GM21825 (cell line): Measurements from ENCODE around the gene TMEM25.
"Not testable (repeated sequence)": the region's sequence is repeated elsewhere in the genome, so short reads cannot be mapped to it uniquely, and the experiment has no call there.

Experiments used
- ATAC-seq: cut with Tn5 transposase; IDR thresholded peaks from one replicate; pipeline ENCODE4 v1.9.1; 2021; ENCODE audit warnings: mild to moderate bottlenecking, moderate library complexity; ENCODE audit not compliant: unreplicated experiment

Gene TMEM25

GRCh38 chr11:118530683-118531596 lies at the start of gene TMEM25:
Gene TMEM25 (plus strand): TSS chr11:118531192. CDS start chr11:118531802, 610 bp downstream.
- ATAC-seq = peak; percentile 57

GRCh38 chr11:118481238-118481637 lies 49.8 kb upstream of the TMEM25 start:
- not testable (repeated sequence) for ATAC-seq

GRCh38 chr11:118484405-118484804 lies 46.6 kb upstream of the TMEM25 start:
- no peak for ATAC-seq

GRCh38 chr11:118485273-118485672 lies 45.7 kb upstream of the TMEM25 start:
- ATAC-seq = no peak

GRCh38 chr11:118488480-118489109 lies 42.4 kb upstream of the TMEM25 start:
- ATAC-seq = no peak

- no peak for ATAC-seq
Observed at GRCh38 chr11:118491041-118491440, 40.0 kb upstream of the TMEM25 start.

GRCh38 chr11:118497831-118498230 lies 33.2 kb upstream of the TMEM25 start:
- ATAC-seq = no peak

GRCh38 chr11:118503216-118503615 lies 27.8 kb upstream of the TMEM25 start:
- ATAC-seq = no peak

- no peak for ATAC-seq
Observed at GRCh38 chr11:118511601-118512000, 19.4 kb upstream of the TMEM25 start.

GRCh38 chr11:118514103-118514502 lies 16.9 kb upstream of the TMEM25 start:
- ATAC-seq = no peak

- ATAC-seq = no peak
Observed at GRCh38 chr11:118519549-118519948, 11.4 kb upstream of the TMEM25 start.

- ATAC-seq = no peak
Observed at GRCh38 chr11:118521892-118522311, 9.1 kb upstream of the TMEM25 start.

- ATAC-seq = no peak
Observed at GRCh38 chr11:118522571-118523072, 8.4 kb upstream of the TMEM25 start.

- no peak for ATAC-seq
Observed at GRCh38 chr11:118524356-118524755, 6.6 kb upstream of the TMEM25 start.

GRCh38 chr11:118524757-118525470 lies 6.1 kb upstream of the TMEM25 start:
- no peak for ATAC-seq

- ATAC-seq = no peak
Observed at GRCh38 chr11:118526688-118527087, 4.3 kb upstream of the TMEM25 start.

- ATAC-seq = no peak
Observed at GRCh38 chr11:118527109-118527508, 3.9 kb upstream of the TMEM25 start, which contains the start of gene TTC36. Gene TTC36 (plus strand): TSS chr11:118527474. CDS start chr11:118527495, 21 bp downstream.

- ATAC-seq = no peak
Observed at GRCh38 chr11:118528511-118528910, 2.5 kb upstream of the TMEM25 start.

- no peak for ATAC-seq
Observed at GRCh38 chr11:118529584-118530175, 1.3 kb upstream of the TMEM25 start.

- ATAC-seq = no peak
Observed at GRCh38 chr11:118530180-118530682, 761 bp upstream of the TMEM25 start.
